Fibroblast of the aortic adventitia (primary cell): ENCODE data around the gene NT5E. TPM values are rescaled to one million over a fixed set of nuclear protein-coding genes. Genes with fewer than 3 reads are reported as not detected.
A peak's percentile ranks its signal among the peaks of the same experiment; 100 is the strongest.

Experiments used
- DNase-seq: peaks from one replicate; pipeline ENCODE4 v3.0.0-alpha.2; 2010; ENCODE audit warnings: low read depth
- H3K4me3 ChIP-seq: 2 replicates; pipeline ENCODE4 v1.5.1; 2011; ENCODE audit warnings: low read depth, mild to moderate bottlenecking, control low read depth, low read length, moderate library complexity
- total RNA-seq: library from RNA; depleted of rRNA; stranded (reverse); fragments of >200 nt; gene quantifications from 2 replicates; pipeline ENCODE4 v1.2.3, GENCODE V29; 2012; ENCODE audit warnings: low replicate concordance
- TF ChIP-seq, protein P1 (sequence below): IDR thresholded peaks from 2 replicates; pipeline ENCODE4 v1.5.1; 2011; ENCODE audit warnings: mild to moderate bottlenecking, low read length, control low read depth, inconsistent platforms; ENCODE audit not compliant: insufficient read depth

Gene NT5E
- total RNA-seq, 1 donor = 418 TPM

DNA sequence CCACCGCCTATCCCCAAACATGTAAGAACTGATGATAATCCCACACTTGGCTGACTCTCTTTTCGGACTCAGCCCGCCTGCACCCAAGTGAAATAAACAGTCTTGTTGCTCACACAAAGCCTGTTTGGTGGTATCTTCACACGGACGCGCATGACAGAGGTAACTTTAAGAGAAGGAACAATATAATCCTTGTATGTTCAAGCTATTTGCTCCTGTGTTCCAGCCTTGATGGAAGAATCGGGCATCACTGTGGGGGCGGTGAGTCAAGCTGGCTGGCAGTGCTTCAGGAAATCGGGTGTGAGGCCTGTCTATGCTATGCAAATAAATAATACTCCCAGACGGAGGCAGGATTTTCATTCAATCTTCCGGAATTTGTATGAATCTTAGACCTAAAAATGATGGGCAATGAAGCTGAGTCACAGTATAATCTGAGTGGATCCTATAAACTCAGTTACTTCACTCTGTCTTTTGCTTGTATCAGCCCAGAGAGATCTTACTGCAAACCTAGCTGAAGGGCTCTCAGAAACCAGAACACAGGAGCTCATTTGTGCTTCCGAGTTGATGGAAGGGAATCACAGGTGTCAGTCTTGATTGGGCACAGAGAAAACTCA is 45.2 kb upstream of the NT5E start:
- peak; percentile 94 for DNase-seq
- H3K4me3 ChIP-seq = peak overlapping the region; percentile 4
- TF ChIP-seq, protein P1, sequence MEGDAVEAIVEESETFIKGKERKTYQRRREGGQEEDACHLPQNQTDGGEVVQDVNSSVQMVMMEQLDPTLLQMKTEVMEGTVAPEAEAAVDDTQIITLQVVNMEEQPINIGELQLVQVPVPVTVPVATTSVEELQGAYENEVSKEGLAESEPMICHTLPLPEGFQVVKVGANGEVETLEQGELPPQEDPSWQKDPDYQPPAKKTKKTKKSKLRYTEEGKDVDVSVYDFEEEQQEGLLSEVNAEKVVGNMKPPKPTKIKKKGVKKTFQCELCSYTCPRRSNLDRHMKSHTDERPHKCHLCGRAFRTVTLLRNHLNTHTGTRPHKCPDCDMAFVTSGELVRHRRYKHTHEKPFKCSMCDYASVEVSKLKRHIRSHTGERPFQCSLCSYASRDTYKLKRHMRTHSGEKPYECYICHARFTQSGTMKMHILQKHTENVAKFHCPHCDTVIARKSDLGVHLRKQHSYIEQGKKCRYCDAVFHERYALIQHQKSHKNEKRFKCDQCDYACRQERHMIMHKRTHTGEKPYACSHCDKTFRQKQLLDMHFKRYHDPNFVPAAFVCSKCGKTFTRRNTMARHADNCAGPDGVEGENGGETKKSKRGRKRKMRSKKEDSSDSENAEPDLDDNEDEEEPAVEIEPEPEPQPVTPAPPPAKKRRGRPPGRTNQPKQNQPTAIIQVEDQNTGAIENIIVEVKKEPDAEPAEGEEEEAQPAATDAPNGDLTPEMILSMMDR = no peak

DNA sequence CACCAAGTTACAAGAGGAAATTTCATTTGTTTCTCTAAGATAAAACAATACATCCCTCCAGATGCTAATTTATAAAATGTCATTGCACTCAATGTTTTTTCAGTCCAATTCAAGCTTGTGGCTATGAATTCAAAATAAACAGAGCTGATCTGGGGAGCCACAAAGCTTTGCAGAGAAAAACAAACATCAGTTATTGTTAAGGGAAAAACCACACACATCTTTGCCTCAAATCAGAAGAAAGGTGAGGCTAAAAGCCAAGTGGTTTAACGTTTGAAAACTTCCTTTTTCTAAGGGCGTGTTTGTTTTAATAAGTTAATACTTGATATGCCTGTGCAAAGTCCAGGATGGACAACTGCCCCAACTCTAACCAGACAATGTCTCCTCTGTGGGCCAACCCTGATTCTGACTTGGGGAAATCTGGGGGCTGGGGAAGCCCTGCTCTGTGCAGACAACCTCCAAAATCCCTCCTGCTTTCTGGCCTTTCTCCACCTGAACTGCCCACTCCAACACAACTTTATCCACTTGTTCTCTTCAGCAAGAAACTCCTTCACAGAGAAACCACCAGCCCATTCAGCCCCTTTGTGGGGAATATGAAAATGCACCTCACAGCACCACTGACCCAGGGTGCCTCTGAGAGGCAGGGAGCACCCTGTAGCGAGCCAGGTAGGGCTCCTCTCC is 44.6 kb upstream of the NT5E start:
- TF ChIP-seq, protein P1 = no peak
- peak; percentile 63 for DNase-seq
- H3K4me3 ChIP-seq = no peak overlapping the region

DNA sequence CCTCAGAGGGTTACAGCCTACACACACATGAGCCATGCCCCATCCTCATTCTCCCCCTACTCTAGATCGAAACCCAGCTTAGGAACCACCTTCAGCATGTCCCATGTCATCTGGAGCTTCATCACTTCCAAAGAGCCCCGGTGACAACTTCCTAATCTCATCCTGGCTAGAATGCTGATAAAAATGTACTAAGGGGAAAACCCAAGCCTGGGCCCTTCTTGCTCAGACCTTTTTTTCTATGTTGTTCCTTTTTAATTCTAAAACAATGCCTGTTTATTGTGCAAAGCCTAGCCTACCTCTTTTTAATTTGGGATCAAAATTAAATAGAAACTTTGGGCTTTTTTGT is 44.1 kb upstream of the NT5E start:
- no peak for DNase-seq
- H3K4me3 ChIP-seq = no peak overlapping the region
- TF ChIP-seq, protein P1 = no peak

DNA sequence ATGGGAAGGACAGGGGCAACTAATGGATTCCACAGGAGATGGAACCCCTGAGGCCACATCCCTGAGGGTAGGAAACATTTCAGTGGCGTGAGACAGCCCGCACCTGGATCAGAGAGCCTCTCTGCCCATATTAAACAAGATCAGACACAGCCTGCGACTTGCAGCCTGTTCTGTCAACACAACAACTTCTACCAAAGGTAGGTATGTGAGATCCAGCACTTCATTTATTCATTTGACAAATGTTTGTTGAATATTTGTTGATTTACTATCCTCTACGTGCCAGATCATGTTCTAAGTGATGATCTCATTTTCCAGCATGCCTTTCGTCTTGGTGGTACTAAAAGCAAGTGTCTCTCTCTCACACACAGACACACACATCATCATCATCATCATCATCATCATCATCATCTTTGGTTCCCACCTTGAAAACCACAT is 43.2 kb upstream of the NT5E start:
- no peak overlapping the region for H3K4me3 ChIP-seq
- TF ChIP-seq, protein P1 = no peak
- DNase-seq = no peak

DNA sequence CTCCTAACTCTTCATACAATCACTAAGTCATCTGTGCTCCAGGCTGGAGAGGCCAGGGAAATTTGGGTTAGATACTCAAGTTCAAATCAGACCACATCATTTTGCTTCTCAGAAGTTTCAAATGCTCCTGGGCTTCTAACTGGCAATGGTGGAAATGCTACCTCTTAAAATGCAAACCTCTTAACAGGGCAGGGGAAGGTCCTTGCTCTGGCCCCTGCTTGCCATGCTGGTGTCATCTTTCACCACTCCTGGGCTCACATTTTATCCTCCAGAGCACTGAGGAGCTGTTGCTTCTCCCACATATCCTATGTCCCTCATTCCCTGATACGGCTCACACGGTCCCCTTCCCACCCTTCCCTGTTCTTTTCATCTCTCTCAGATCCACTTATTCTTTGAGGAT is 41.8 kb upstream of the NT5E start:
- TF ChIP-seq, protein P1 = no peak
- DNase-seq = no peak
- H3K4me3 ChIP-seq = no peak overlapping the region

DNA sequence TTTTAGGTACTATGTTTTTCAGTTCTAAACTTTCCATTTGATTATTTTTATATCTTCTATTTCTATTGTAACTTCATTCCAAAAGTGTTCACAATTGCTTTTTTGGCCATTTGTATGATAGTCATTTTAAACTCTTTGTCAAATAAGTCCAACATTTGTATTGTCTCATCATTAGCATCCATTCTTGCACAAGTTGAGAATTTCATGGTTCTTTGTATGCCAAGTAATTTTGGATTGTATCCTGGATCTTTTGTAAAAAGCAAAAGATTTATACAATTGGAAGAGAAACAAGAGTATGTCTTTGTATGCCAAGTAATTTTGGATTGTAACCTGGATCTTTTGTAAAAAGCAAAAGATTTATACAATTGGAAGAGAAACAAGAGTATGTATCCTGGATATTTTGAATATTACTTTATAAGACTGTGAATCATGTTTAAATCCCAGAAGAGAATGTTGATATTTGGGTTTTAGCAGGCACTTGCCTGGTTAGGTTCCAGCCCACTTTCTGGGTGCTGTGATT is 36.9 kb upstream of the NT5E start:
- peak; percentile 96 for DNase-seq
- no peak overlapping the region for H3K4me3 ChIP-seq
- TF ChIP-seq, protein P1 = no peak
